Measurements from ENCODE around the gene AMN. TPM values are rescaled to one million over a fixed set of nuclear protein-coding genes. Genes with fewer than 3 reads are reported as not detected.

Gene AMN
- total RNA-seq, 1 experiment from 2014 or later, result 21.8 TPM

GRCh38 chr14:102970496-102970895, 48.0 kb downstream of the AMN start:
- intact Hi-C loops (cut with micrococcal nuclease; ENCODE audit: unreplicated experiment), result loop anchor here (5.0 kb wide), 1 partner anchor 327 kb away; no protein-coding TSS in a partner anchor

GRCh38 chr14:102971314-102971713, 48.9 kb downstream of the AMN start:
- H2AFZ ChIP-seq, result no peak overlapping the region
- BruUV-seq (replicated peaks), result no TSS peak
- H3K27ac ChIP-seq, result no peak overlapping the region
- peaks cover 39% of the 10 kb centered on the region; the same call in 1 of the 2 replicates for H3F3A ChIP-seq (ENCODE audit: insufficient read depth, low read depth)
- H4K20me1 ChIP-seq (ENCODE audit: insufficient read depth), result peaks cover 6% of the 10 kb centered on the region; the same call in 1 of the 2 replicates
- intact Hi-C loops (cut with micrococcal nuclease; ENCODE audit: unreplicated experiment), result loop anchor here (5.0 kb wide), 1 partner anchor 326 kb away; no protein-coding TSS in a partner anchor
- CTCF ChIA-PET, result interaction anchor here (0.5 to 0.7 kb wide), 4 partner anchors 72 to 428 kb away, joined by 3 read pairs; no protein-coding TSS in a partner anchor
- POLR2A ChIA-PET (ENCODE audit: unreplicated experiment), result interaction anchor here (0.6 kb wide), 1 partner anchor 96 kb away, joined by 6 read pairs; no protein-coding TSS in a partner anchor
- H3K36me3 ChIP-seq (ENCODE audit: low read depth), result peaks cover 65% of the 10 kb centered on the region
- no peaks in the 10 kb centered on the region for H3K9me3 ChIP-seq (ENCODE audit: insufficient read depth, low read depth)
- H3K9me2 ChIP-seq (ENCODE audit: insufficient read depth), result no peaks in the 10 kb centered on the region
- no peak for DNase-seq
- no peaks in the 10 kb centered on the region for H3K4me1 ChIP-seq (replicated peaks; ENCODE audit: insufficient read depth)
- no peaks in the 10 kb centered on the region for H3K27me3 ChIP-seq (ENCODE audit: insufficient read depth, low read depth)
- H3K4me3 ChIP-seq, result no peak overlapping the region
- no peaks in the 10 kb centered on the region for H3K79me2 ChIP-seq (ENCODE audit: low read depth)
- H3K4me2 ChIP-seq, result no peak overlapping the region
- TF ChIP-seq EZH2 (IDR thresholded peaks at IDR 0.05; ENCODE audit: low read depth) (no peak), CTCF (conservative IDR thresholded peaks at IDR 0.05) (no peak)

More at GRCh38 chr14:102970496-102970895, 48.0 kb downstream of the AMN start:
- Histone ChIP-seq H2AFZ (no peak overlapping the region), H3K79me2 (ENCODE audit: low read depth) (no peaks in the 10 kb centered on the region), H3K27me3 (ENCODE audit: insufficient read depth, low read depth) (no peaks in the 10 kb centered on the region), H3K36me3 (ENCODE audit: low read depth) (peaks cover 67% of the 10 kb centered on the region), H3K4me3 (no peak overlapping the region), H3K4me2 (no peak overlapping the region), H3K9me3 (ENCODE audit: insufficient read depth, low read depth) (no peaks in the 10 kb centered on the region), H3F3A (ENCODE audit: insufficient read depth, low read depth) (peaks cover 37% of the 10 kb centered on the region; the same call in 1 of the 2 replicates), H3K4me1 (replicated peaks; ENCODE audit: insufficient read depth) (no peaks in the 10 kb centered on the region), H3K27ac (no peak overlapping the region), H3K9me2 (ENCODE audit: insufficient read depth) (no peaks in the 10 kb centered on the region), H4K20me1 (ENCODE audit: insufficient read depth) (peaks cover 6% of the 10 kb centered on the region; the same call in 1 of the 2 replicates)
- no peak for DNase-seq
- CTCF ChIA-PET, result no interaction called here
- no peak for TF ChIP-seq CTCF (conservative IDR thresholded peaks at IDR 0.05)
- no peak for TF ChIP-seq EZH2 (IDR thresholded peaks at IDR 0.05; ENCODE audit: low read depth)
- POLR2A ChIA-PET (ENCODE audit: unreplicated experiment), result interaction anchor here (0.6 kb wide), 1 partner anchor 97 kb away, joined by 6 read pairs; no protein-coding TSS in a partner anchor
- BruUV-seq (replicated peaks), result no TSS peak

GRCh38 chr14:102971836-102972606, 49.6 kb downstream of the AMN start:
- no peaks in the 10 kb centered on the region for H3K27me3 ChIP-seq (ENCODE audit: insufficient read depth, low read depth)
- no peak overlapping the region for H3K4me3 ChIP-seq
- intact Hi-C loops (cut with micrococcal nuclease; ENCODE audit: unreplicated experiment), result loop anchor here (2.0 to 5.0 kb wide), 2 partner anchors 99 to 325 kb away; no protein-coding TSS in a partner anchor
- no TSS peak for BruUV-seq (replicated peaks)
- ChIA-PET POLR2A (ENCODE audit: unreplicated experiment) (interaction anchor here (0.7 kb wide), 1 partner anchor 320 kb away, joined by 3 read pairs; no protein-coding TSS in a partner anchor), CTCF (interaction anchor here (0.5 to 1.2 kb wide), 7 partner anchors 40 to 428 kb away, joined by 3 to 17 read pairs (median 7); no protein-coding TSS in a partner anchor)
- no peak for TF ChIP-seq EZH2 (IDR thresholded peaks at IDR 0.05; ENCODE audit: low read depth)
- no peak for TF ChIP-seq CTCF (conservative IDR thresholded peaks at IDR 0.05)
- H4K20me1 ChIP-seq (ENCODE audit: insufficient read depth), result peaks cover 6% of the 10 kb centered on the region; the same call in 1 of the 2 replicates
- DNase-seq, result no peak
- no peaks in the 10 kb centered on the region for H3K9me2 ChIP-seq (ENCODE audit: insufficient read depth)
- H3K9me3 ChIP-seq (ENCODE audit: insufficient read depth, low read depth), result no peaks in the 10 kb centered on the region
- H3K27ac ChIP-seq, result no peak overlapping the region
- no peaks in the 10 kb centered on the region for H3K79me2 ChIP-seq (ENCODE audit: low read depth)
- no peaks in the 10 kb centered on the region for H3K4me1 ChIP-seq (replicated peaks; ENCODE audit: insufficient read depth)
- H3K4me2 ChIP-seq, result no peak overlapping the region
- peaks cover 41% of the 10 kb centered on the region; the same call in 1 of the 2 replicates for H3F3A ChIP-seq (ENCODE audit: insufficient read depth, low read depth)
- H3K36me3 ChIP-seq (ENCODE audit: low read depth), result peaks cover 58% of the 10 kb centered on the region
- H2AFZ ChIP-seq, result no peak overlapping the region
